COLO668 (cell line): Measurements from ENCODE around the gene SCN3B.

Experiments used
- DNase-seq: peaks from one replicate; lab custom pipeline; 2025; ENCODE audit not compliant: unreplicated experiment; lab: John Stamatoyannopoulos, UW

The SCN3B gene

DNA sequence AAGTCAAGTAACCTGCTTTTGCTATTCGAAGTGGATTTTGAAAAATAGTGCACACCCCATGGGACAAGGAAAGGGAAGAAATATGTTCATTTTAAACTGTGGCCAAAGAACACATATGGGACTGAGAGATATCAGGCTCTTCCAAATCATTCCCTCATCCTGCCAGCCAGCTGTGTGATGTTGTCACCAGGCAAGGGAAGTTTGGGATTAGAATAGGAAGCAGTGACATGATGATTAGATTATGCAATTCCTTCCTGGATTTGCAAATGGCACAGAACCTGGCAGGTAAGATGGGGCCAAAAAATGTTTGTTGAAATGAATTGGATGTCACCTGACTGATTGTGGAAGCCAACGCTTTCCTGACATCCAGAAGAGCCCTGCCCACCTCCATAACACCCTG lies 4.9 kb upstream of the SCN3B start:
- no peak for DNase-seq

DNA sequence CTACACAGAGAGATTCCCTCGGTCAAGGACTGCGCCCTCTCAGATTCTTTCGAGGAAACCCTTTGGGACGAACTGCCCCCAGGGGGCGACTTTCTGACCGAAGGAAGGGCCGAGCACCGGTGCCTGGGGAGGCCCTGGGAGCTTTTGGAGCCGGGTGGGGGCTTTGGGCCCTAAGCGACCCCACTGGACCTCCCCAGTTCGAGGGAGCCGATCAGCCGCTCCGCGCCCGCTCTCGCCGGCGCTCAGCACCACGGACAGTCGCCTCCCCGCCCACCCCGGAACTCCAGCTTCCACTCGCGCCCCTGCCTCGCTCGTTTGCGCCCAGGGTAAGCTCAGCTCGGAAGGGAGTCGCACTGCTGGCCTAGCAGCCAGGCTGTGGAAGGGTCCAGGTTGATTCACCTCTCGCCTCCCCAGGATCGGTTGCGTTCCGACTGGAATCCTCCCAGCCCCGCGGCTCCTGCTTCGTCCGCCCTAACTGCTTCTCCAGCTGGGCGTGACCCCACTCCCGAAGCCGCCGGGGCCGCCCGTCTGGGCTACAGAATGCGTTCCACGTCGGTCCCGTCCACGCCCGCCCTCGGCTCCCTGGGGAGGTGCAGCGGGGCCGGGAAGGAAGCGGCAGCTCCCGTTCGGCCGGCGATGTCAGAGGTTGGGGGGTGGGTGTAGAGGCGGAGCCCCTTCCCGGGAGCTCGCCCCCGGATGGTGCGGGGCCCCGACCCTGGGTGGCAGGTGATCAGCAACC lies 428 bp downstream of the SCN3B start:
- DNase-seq = peak; percentile 80

DNA sequence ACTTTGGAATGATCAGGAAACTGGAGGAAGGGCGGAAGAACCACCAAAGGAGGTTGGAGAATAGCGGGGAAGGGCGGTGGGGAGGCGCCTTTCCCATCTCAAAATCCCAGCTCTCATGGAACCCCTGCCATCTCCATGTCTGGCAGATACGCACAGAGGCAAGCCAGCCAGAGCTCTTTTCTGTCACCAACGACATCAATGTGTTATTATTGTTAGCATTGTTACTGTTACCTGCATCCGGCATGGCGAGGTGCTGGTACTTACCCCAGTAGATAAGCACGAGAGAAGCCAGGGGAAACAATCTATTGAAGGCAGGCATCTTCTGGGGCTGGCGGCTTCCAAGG lies 969 bp downstream of the SCN3B start:
- no peak for DNase-seq

DNA sequence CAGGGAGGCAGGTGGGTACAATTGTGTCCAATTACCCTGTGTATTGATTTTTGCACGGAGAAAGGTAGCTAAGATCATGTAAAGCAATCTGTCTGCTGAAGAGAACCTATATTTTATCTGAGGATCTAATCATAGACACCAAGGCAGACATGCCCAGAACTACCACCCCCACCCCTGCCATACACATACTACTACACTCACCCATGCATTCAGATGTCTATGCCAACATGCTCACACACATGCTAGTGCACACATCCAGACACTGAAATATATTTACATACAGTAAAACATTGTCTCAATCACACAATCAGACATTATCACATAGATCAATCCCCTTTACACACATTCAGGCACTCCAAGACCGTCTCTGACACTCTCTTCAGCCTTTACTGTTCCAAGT lies 1.8 kb downstream of the SCN3B start:
- DNase-seq = no peak

DNA sequence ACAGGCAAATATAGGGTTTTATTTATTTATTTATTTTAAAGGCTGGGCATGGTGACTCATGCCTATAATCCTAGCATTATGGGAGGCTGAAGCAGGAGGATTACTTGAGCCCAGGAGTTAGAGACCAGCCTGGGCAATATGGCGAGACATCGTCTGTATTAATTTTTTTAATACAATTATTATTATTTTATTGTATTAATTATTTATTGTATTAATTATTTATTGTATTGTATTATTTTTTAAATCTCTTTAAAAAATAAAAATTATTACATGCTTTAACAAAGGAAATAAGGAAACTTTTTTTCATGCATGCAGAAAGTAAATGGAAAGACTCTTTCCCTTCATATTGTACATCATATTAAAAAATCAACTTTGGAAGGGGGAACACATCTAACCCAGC lies 3.5 kb downstream of the SCN3B start:
- DNase-seq = no peak

DNA sequence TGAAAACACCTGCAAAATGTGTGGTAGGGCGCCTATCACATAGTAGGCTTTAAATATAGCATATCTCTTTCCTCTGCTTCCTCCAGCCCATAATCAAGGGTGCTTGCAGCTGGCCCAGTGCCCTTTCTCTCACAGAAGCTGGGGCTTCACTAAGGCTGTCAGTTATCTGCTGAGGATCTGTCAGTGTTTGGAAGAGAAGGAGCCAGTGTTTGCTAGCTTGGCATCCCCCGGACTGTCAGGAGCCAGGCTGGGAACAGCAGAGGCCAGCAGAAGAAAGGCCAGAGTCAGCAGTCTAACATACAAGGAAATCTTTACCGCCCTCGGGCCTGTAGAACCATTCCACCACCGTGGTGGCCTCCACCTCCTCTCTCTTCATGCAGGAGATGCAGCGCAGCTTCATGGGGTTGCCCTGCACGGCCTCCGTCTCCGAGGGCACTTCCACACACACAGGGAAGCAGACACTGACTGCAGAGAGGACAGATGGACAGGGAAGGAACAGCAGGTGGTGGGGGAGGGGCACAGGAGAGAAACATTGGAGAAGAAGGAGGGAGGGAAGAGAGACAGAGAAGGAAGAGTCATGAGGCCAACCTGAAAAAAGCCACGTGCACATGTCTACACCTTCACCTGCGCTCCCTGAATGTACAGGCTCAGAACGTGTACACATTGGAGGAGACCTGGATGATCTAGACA lies 9.0 kb downstream of the SCN3B start:
- DNase-seq = no peak

DNA sequence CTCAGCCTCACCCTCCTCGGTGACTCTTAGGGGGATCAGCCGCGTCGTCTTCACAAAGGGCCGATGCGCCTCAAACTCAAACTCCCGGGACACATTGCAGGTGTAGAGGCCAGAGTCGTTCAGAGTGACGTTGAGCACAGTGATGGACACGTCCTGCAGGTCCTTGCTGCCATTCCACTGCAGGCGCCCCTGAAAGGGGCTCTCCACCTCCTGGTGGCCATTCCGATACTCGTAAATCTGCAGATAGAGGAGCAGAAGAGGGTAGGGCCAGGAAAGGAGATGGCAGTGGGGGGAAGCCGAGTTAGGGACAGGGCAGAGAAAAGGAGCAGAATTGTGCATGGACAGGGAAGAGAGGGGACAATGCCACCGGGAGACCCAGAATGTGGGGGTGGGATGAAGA lies 12.0 kb downstream of the SCN3B start:
- no peak for DNase-seq

DNA sequence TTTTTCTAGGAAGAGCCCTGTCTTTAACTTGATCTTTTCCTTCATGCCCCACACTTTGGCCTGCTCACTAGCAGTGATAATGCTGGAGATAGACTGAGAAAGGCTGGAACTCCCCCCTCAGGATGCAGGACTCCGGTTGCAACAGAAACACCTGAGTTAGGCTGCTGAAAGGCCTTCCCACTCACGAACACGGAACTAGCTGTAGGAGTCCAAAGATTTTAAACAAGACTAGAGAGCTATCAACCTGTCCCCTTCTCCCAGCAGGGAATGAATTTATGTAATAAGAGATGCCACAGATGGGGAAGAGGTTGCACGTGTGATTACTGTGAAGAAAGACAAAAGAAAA lies 13.0 kb downstream of the SCN3B start:
- no peak for DNase-seq

DNA sequence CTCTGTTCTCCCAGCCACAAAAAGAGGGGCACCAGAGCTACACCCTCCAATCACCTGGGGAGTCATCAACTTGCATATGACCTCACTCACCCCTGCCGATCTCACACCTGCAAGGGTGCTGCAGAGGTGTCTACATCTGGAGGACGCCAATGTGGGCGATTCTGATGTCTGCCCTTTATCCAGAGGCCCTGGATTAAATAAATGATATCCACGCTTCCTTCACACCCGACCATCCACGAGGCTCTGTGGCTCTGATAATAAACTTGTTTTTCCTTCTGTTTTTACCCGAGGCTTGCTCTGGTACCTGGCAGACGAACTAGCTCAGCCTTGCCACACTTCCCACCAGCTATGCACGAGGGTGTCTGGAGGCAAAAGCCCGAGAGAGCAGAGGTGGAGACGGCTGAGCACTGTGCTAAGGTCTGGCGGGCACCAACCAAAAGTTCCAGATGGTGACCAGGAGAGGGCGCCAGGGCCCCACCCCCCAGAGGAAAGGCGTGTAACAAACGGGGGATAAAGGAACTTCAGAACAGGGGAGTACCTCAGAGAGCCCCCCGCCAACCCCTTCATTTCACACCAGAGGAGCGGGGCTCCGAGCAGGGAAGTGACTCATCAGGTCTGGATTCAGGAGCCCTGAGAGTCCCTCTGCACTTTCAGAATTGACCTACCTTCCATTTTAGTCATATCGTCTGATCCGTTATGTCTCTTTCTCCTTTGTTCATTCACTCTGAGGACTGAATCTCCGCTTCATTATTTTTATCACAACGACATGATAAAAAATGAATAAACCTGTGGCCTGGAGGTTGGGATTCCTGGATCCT lies 13.5 kb downstream of the SCN3B start:
- peak; percentile 26 for DNase-seq

DNA sequence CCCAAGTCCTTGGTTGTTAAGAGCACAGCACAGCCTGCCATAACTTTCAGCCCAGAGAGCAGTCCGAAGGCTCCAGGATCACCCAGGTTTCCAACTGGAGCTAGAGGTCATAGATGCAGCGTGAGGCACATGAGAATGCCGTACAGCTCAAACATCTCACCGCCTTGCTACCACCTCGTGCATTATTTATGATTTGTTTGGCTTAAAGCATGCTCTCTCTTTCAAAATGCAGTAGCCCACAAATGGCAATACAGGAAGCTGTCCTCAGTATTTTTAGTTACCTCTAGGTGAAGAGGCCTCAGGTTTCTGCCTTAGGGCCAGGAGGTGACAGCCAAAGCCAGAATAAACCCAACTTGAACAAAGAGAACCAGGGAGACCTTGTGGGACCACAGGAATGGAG lies 14.4 kb downstream of the SCN3B start:
- DNase-seq = peak; percentile 30

DNA sequence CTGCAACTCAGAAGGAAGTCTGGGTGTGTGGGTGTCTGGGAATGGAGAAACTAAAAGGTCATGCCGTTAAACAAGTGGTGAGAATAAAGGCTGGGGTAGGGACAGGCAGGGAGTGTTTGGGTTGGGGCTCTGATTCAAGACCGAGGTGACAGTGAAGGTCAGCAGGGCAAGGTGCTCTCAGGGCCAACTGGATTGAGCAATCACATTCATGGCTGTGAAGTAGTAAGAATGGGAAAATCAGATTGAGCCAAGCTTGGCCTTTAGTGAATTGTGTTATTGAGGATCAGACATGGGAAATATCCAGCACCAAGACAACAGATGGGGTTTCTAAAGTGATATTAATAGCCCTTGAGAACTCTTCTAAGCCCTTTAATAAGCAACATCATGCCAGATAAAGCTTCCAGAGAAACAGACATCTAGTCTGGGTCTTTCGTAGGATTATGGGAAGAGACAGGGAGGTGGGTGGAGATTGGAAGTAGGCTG lies 24.3 kb downstream of the SCN3B start:
- no peak for DNase-seq

DNA sequence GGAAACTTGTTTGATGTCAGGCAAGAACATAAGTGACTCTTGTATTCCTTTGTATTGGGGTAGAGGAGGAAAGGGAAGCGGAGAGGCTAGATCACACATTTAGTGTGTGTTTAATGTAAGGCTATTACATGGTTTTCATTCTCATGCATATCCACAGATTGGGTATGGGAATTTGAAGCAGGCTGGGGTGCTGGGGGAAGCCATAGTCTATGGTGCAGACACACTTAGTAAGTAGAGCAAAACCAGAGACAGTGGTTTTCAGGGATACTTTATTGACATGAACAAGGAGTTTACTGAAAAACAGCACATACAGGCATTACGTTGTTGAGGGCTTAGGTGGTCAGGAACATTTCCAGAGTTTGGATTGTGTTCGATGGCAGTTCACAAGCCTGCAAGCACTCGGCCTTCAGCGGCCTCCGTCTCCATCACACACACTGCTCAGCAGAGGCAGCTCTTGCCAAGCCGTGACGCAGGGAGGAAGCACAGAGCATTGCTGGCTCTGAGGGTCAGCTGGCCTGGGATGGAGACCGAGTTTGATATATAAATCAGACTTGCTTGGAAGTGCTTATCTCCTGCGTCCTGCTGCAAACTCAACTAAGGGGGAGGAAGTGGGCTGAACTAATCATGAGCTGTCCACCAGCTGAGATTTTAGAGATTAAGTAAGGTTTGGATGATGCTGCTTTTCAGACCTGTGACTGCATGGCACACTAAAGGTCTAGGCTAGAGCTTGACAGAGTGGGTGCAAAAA lies 25.3 kb downstream of the SCN3B start:
- DNase-seq = no peak

DNA sequence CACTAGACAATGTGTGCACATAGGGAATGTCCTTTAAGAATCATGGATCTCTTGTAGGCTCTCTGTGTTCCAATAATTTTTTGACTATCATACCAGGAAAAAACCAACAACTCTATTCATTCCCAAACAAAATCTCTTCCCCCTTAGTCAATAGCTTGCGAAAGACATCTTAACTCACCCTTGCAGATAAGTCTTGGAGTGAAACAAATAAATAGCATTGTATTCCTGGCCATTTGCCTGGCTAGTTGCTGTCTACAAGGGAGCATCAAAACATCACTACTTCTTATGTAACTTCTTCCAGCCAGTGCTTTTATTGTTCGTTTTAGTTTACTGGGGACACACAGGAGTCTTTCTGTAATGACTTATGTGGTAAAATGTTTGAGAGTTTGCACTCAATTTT lies 29.4 kb downstream of the SCN3B start:
- DNase-seq = no peak

DNA sequence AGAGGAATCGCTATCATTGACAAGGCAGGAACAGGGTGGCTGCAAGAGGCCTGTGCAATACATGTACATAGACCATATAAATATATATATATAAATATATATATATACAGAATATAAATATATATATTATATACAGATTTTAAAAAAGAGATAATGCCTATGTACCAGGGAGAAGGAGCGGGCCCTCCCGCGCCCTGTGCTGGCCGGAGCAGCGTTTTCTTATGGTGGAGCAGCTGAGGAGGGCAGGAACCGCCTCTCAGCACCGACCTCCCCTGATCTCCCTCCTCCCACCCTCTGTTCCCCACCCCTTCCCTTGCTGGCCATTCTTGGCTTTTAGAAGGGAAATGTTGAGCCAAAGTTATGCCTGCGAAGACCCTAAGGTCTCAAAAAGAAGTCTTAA lies 31.8 kb downstream of the SCN3B start:
- no peak for DNase-seq

DNA sequence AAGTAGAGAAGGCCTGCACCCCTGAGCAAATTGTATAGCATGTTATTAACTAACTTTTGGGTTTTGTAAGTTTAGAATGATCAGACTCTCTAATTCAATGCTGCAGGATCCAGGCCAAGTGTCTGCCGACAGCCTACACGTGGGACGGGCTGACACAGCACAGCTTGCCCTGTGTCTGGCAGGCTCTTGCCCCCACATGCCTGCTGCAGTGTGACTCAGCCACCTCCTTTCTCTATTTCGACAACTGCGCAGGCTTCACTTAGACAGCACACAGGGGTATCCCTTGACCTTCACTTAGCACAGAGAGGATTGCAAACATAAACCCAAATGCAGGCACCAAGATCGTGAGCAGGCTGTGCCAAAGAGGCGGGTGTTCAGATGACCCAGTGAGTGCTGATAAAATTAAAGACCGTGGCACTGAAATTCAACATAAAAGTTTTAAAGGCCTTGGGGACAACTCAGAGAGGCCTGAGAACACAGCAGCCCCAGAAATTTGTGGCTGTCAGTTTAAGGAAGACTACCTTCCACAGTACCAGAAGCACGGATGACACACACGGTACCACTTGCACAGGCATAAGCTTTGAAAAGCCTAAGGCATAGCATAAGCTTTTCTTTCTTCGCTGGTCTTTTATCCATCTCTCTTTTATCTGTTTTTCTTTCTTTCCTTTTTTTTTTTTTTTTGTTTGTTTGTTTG lies 37.8 kb downstream of the SCN3B start:
- no peak for DNase-seq

DNA sequence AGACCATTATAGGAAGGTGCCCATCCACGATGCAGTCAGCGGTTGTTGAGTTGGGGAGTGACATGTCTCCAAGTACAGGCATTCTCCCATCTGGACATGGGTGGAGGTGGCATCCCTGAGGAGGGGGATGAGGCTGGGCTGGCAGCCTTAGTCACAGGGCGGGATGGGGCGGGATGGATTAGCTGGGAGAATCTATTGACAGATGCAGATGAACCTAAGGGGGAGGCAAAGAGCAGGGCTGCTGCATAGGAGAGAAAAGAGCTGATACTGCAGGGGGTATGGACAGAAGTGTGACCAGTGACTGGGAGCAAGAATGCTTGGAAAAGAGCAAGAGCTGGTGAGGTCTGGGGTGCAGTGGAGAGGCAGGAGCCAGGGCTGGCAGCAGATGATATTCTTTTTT lies 42.7 kb downstream of the SCN3B start:
- no peak for DNase-seq

DNA sequence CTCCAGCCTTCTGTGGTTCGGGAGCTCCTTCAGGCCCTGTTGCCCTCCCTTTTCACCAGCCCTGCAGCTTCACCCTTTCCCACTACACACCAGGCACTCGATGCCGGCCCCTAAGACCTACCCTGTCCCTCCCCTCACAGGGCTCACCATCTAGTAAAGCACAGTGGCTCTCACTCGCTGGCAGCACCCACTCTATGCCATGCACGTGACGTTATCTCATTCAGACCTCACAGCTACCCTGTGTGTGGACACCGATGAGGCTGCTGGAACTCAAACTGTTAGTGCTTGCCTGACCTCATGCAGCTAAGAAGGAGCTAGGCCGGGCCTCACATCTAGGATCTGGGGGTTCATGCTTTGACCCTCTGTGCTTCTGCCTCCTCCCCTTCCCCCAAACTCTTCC lies 45.5 kb downstream of the SCN3B start:
- DNase-seq = no peak

DNA sequence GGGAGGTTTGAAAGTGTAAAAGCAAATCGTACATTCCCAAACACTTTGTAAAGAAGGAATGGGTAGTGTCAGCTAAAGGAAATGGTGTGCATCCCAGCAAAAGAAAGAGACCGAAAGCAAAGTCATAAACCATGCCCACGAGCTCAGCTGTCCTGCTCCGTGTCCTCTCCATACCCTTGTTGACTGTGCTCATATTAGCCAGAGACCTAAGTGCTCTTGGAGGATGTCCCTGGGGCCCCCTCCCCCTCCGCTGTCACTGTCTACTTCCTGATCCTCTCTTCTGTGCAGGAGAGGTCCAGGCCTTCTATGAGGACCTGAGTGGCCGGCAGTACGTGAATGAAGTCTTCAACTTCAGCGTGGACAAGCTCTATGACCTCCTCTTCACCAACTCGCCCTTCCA lies 46.1 kb downstream of the SCN3B start:
- no peak for DNase-seq

DNA sequence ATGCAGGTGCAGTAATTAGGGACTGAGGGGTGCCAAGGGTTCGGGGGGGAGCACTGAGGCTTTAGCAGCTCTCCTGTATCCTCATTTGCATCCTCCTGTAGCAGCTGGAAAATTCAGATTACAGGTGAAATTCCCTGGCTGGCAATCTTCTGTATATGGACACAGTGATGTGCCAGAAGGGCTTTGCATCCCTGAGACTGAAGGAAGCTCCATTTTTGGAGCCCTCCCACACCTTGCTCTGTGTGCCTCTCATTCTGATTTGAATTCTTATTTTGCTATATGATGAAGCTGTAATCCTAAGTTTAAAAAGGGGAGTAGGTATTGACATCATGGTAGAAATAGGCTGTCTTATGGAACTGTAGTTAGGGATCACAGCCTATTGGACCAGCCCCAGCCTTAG lies 46.6 kb downstream of the SCN3B start:
- DNase-seq = no peak

DNA sequence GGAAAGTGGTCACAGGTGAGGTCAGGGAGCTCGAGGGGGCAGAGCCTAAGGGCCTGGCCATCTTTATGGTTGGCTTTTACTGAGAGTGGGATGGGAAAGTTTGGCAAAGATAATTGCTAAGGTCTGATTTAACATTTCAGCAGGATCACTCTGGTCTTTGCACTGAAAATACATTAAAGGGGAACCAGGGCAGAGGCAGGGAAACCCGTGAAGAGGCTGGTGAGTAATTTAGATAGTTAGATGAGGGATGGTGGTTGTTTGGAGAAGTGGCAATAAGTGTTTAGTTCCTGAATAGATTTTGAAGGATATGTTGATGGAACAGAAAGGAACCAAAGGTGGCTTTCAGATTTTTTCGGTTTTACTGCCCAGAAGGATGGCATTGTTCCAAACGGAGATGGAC lies 50.8 kb downstream of the SCN3B start:
- DNase-seq = no peak

DNA sequence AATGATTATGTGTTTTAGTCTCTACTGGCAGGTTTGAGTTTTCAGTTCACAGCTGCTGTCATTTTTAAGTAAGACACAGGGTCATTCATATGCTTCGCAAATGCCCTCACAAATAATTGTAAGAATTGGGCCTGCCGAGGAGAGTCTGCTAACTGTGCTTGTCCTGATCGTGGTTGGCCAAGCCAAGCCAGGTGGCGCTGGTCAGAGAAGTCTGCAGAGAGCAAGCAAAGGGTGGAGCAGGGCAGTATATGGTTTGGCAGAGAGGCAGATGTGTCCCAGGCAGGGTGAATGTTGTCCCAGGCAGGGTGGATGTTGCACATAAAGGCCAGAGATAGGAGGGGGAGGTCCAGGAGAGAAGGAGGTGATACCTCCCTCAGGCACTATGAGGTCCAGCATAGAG lies 52.7 kb downstream of the SCN3B start:
- no peak for DNase-seq
